Stimulated activated CD4-positive, alpha-beta T cell treated with anti-CD3 and anti-CD28 coated beads, TNF-alpha, amount 100 ng/mL, for 4 hours (primary cell): ENCODE data around the gene C1QTNF2.

ENCODE experiments used
- DNase-seq, 3 experiments: peaks; one replicate each; pipeline ENCODE4 v3.0.0-alpha.2; 2020; ENCODE audit warnings: low read depth in 3 of 3

Gene C1QTNF2

DNA sequence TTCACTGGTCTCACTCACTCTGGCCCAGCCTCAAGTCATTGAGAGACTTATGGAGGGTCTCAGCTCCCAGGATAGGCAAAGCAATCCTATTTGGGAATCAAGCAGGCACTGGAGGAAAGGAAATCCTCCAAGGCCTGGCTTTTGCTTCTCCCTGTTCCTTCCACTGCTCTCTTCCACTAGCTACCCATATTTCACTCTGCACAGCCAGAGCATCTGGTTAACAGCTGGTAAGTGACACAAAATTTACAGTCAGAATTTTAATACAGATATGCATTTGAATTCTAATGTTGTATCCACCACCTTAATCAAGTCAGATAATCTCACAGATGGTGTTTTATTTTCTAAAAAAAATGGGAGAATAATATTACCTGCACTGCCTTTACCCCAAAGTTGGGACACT is 868 bp upstream of the C1QTNF2 start:
- DNase-seq: no peak

DNA sequence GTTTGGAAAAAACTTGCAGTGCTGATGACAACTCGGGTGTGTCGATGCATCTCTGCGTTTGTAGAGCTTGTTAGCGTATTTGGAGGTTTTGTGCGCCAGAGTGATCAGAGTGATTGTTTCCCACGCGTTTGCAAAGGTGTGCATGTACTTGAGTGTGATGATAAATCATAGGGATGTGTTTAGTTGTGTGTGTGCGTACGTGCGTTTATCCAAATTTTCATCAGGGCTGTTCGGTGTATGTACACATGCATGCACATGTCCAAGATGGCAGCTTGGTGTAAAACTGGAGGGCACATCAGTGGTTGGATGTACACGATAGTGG is 248 bp upstream of the C1QTNF2 start:
- no peak for DNase-seq

DNA sequence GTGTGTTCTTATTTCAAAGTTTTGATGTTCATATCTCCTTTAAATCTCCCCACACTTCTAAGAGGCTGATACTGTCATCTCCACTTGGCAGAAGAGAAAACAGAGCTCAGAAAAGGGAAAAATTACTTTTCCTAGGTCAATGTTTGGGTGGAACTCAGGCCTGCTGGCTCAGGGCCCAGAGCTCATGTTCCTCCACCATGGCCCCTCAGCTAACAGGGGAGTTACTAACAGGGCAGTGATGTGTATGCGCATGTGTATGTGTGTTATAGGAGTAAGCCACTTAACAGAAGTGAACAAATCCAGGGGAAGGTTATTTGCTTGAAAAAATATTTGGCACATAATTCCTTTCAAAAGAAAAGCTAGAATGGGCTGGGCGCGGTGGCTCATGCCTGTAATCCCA is 2.5 kb downstream of the C1QTNF2 start:
- DNase-seq: no peak

DNA sequence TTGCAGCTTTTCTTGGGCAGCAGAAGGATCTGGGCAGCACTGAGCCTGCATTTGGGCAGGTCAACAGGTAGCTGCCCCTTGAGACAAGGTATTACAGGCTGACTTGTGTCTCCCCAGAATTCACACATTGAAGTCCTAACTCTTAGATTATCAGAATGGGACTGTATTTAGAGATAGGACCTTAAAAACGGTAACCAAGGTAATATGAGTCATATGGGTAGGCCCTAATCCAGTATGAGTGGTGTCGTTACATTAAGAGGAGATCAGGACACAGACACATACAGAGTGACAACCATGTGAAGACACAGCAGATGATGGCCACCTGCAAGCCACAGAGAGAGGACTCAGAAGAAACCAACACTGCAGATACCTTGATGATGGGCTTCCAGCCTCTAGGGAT is 3.2 kb downstream of the C1QTNF2 start:
- DNase-seq: no peak

DNA sequence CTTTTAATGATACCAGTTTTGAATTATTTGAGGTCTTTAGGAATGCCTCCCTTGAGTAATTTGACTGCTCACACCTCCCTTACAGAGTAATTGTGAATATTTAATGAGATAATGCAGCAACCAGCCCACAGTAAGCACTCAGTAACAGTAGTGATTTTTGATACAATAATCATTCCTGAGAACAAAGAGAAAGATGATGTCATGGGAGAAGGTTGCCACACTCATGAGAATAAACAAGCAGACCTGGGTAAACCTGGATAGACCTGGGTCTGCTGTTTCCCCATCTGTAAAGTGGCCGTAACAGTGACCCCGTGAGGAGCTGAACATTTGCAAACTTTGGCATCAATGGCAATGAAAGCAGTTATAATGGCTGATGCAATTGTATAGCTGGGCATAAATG is 4.2 kb downstream of the C1QTNF2 start:
- DNase-seq: no peak

DNA sequence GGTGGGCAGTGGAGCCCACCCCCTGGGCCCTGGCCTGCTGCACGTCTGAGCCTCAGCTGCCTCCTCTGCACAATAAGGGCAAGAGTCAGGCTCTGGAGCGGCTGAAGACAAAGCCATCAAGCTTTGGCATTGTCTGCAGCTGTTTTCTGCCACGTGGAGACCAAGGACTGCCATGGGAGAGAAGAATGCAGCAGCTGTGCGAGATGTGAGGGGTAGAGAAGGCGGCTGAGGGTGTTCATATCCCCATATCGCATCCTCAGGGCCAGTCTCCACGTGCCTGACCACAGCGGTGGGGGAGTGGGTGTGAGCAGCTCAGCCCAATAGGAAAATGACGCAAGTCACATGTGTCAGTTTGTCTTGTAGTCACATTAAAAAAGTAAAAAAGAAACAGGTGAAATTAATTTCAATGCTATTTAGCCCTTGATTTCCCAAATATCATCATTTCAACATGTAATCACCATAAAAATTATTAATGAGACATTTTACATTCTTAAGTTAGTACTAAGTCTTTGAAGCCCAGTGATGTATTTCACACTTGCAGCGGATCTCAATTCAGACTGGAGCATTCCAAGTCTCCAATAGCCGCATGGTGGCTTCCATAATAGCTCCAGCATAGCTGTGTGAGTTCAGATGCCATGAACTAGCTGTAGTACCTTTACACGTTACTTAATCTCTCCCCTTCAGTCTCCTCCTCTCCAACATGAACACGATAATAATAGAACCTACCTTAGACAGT is 6.6 kb downstream of the C1QTNF2 start:
- no peak for DNase-seq

DNA sequence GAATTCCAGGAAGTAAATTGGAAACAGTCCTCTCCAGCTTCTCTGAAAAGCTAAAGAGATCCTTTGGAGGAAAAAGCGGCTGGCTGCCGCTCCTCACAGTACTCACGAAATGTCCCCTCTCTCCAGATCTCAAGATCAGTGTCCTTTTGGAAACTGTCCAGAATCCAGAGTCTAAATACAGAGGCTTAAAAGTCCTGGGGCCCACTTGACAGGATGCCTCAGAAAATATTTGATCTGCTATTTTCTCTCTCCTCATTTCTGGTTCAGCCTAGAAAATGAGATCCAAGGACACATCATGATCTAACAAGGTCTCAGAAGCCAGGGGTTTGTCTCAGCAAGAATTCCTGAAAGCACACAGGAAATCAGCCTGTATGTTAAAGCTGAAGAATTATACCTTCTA is 7.2 kb downstream of the C1QTNF2 start:
- DNase-seq: no peak

DNA sequence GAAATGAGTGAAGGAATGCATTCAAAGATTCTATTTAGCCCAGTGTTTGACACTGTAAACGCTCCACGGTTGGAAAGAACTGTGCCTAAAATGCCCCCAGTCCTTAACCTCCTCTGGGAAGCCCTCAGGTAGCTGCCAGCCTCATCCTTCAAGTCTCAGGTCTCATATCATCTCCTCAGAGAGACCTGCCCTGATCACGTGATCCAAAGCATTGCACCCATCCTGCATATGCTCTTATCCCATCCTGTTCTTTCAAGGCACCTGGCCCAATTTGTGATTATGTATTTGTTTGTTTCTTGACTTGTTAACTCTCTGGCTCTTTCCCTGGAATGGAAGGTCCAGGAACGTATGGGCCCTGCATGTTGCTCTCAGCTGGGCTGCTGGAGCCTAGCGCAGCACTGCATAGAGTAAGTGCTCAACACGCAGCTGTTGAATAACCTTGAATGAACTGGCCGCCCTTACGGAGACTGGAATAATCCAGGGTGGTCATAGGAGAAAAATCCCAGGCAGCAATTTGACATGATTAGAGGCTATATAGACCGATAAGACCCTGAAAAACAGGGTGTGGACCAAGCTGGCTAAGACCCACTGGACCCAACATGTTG is 8.7 kb downstream of the C1QTNF2 start:
- DNase-seq: no peak

DNA sequence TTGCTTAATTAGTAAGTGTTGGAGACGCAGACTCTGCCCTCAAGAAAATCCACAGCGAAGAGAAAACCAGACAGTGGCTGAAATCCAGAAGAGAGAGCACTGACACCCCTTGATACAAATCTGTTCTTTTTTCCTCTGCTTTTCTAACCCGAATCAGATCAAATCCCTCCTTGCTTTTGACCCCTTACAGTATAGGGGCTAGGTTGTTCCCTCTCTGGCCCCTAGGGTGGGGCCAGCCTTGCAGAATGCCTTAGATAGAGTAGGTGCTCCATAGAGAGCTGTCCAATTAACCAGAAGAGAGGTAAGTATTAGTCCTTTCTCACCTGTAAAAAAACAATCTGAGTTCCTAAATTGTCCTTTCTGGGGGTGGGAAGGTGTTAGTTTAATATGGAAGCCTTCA is 10.1 kb downstream of the C1QTNF2 start:
- DNase-seq: no peak

DNA sequence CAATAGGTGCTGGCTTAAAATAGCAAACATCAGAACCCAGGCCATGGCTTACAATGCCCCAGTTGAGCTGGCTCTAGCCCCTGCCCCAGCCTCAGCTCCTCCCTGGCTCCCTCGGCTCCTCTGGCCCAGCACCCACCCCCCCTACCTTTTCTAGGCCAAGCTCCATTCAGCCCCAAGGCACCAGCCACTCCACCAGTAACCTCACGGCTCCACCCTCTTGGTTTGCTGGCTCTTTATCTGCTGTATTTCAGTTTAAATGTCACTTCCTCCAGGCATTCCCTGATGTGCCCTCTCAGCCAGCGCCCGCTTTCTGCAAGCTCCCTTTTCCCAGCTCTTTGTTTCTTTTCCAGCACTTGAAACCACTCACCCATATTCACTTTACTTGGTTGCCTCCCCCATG is 10.6 kb downstream of the C1QTNF2 start:
- no peak for DNase-seq

DNA sequence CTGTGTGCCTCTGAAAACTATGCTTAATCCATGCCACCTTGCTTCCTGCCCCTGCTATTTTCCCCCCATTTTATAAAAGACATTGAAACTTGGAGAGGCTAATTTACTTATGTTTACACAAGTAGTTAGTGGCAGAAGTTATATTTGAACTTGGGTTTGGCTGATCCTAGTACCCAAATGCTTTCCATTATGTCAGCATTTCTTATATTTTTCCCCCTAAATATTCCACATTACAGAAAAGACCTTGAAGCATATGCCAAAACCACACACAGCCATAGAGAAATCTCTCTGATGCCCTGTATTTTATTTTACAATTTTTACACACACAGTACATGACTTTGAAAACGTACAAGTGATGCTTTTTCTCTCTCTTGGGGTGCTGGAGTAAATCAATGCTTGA is 11.2 kb downstream of the C1QTNF2 start:
- DNase-seq: no peak

DNA sequence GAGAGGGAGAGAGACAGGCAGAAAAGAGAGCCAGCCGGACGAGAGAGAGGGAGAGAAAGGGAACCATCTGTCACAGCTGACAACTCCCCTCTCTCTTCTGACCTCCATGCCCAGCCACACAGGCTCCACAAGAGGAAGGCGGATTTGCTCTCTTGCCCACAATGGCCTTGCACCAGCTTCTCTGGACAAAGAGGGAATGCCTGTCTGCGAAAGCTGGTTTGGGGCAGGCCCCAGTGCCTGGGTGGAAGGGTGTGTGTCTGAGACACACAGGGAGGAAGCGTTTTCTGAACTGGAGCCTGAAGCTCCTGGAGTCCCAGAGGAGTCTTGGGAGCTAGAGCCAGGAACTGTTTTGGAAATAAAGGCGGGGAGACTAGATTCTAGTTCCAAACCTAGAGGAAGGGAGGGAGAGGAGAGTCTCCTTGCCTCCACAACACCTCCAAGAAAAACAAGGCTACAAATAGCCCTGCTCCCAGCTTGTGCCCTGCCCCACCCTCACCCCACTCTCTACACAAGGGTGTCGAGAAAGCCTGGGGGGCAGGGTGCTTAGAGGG is 12.5 kb downstream of the C1QTNF2 start:
- no peak for DNase-seq

DNA sequence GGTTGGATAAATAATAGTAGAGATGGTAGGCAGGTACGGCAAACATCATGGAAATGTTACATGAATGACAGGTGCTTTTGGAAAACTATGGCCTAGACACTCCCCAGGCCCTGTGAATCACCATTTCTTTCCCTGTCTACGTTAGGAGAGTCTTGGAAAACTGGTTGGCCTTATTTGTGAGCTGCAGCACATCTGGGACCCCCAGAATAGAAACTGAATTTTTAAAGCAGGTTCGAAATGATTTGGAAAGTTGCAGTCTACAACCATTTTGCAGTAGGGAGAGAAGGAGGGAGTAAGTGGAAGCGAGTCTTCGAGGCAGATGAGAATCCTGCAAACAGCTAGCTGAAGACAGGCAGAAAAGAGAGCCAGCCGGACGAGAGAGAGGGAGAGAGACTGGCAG is 13.0 kb downstream of the C1QTNF2 start:
- DNase-seq: no peak

DNA sequence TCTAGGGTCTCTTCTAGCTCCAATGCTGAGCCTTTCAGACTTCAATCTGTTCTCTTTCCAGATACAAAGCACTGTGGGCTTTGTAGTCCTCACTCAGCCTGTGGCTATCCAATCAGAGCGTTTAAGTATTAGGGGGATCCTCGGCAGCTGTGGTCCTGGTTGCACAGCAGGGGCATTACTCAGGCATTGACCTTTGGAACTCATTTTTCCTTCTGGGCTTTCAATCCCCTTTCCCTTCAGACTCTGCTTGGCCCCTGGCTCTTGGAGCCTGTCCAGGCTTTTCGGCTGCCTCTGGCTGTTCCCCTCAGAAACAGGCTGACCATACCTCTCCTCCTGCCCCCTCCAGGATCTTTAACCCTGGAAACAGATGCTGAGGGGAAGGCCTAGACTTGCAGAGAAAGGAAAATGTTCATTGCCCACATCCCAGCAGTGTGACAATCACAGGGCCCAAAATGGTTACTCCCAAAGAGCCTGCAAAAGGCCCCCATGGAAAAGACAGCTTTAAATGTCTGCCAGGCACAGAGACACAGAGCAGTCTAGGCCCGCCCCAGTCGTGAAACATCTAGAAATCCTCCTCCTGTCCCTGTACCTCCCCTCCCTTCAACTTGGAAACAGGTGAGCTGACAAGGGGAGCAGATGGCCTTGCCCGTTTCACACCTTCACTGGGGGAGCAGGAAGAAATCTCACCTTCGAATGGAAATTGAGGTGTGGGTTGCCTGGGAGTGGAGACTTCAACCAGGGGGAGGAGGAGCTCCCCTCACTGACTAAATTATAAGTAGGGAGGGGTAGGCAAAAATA is 13.7 kb downstream of the C1QTNF2 start:
- DNase-seq: no peak

DNA sequence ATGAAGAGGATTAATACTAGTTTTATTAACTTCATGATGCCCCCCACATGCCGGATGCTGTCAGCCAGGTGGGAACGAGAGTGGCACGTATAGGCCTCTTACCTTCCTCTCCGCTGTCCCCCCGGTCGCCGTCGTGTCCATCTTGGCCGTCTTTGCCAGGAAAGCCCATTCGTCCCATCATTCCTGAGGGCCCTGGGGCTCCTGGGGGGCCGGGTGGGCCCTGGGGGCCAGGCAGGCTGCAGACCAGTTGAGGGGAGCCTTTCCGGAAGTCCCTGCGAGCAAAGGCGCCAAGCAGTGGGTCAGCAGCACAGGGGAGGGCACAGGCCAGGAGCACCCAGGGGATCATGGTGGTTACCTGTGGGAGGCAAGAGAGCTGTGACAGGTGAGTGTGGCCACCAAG is 15.8 kb downstream of the C1QTNF2 start:
- DNase-seq: no peak

DNA sequence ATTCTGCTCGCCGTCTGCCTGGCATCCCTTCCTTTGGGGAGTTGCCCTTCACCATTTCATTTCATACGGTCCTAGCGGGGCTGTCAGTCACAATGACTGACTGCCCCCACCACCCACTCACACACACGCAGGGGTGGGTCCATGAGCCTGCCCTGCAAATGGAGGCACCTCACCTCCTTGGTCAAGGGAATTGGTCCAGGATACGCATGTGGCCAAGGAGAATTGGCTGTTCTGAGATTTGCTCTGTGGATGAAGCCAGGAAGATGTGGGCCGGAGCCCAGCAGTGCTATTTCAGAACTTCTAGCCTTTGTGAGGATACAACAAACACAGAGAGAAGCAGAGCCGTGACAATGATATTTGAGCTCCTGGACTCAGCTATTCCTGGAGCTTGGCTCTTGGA is 17.0 kb downstream of the C1QTNF2 start:
- DNase-seq: no peak

DNA sequence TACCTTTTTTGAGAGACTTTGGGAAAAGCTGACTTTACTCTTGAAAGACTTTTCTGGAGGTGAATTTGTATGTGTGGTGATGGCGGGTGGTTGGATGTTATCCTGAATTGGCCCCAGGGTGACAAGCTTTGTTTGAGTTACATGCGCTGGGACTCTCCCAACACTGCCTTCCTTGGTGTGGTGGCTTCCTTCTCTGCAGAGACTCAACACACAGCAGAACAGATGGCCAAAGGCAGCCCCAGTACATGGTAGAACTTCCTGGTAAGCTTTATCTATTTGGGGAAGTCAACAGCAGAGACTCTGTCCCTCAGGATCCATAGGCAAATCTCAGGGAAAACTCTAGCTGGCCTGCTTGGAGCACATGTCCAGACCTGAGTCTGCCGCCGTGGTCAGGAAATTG is 18.1 kb downstream of the C1QTNF2 start:
- DNase-seq: no peak

DNA sequence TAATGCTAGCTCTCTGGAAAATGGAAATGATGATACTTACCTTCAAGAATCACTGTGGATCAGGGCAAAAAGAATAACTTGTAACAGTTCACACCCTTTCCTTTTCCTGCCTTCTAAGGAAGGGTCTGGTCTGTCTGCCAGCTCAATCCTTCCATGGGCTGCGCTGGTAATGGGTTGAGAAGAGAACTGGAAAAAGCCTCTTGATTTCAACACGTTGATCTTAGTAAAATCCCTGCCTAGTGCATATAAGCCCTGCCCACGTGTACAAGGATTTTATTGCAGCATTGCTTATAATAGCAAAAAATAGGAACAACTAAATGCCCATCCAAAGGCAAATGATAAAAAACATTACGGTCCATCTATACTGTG is 20.5 kb downstream of the C1QTNF2 start:
- no peak for DNase-seq

DNA sequence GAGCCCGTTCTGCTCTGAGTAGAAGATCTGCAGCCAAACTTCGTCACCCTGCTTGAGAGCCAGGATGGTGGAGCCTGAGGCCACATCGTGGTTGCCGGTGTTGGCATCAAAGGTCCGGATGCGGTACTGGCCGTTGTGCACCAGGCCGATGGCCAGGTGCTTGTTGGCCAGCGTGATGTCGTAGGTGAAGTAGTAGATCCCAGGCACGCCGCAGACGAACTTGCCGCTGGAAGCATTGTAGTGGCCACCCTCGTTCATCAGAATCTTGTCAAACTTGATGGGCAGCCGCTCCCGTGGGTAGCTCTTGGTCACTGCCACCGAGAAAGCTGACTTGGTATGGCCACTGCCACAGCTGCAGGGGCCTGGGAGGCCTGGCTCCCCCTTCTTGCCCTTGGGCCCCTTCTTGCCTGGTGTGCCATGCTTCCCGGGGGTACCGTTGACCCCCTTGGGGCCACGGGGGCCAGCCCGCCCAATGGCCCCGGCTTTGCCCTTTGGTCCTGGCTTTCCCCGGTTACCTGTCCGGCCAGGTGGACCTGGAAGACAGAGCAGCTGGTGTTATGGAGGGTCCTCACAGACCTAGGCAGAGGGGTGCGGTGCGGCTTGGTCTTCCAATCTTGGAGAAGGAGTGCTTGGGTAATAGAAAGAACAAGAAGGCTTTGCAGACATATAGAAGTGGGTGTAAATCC is 21.0 kb downstream of the C1QTNF2 start:
- no peak for DNase-seq

DNA sequence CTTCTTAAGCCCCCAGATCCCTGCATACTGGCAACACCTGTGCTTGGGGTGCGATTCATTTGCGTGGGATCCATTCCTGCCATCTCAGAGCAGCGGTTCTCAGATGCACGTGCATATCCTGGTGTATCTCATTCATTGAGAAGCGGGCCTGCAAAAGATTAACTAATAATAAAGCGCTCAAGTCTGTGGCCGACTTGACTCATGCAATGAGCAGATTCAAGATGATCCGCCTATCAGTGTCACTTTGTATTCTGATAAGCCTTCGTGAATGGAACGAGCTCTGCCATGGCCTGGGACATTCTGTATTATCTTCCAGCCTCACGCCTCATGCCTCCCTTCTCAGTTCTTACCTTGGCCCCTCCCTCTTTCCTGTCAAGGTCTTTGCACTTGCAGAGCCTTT is 22.3 kb downstream of the C1QTNF2 start:
- DNase-seq: no peak

DNA sequence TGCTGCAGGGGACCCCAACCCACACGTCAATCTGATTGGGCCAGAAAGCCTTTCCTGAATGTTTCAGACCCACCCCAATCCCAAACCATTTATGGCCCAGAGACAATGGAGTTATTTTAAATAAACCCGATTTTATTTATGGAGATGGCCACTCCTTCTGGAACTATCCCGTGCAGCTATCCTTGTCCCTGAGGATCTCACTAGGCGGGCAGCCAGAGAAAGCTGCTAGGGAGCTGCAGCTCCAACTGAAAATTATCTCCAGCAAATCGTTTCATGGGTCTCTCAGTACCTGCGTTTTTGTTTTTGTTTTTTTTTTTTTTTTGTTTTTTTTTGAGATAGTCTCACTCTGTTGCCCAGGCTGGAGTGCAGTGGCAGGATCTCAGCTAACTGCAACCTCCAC is 23.0 kb downstream of the C1QTNF2 start:
- no peak for DNase-seq

DNA sequence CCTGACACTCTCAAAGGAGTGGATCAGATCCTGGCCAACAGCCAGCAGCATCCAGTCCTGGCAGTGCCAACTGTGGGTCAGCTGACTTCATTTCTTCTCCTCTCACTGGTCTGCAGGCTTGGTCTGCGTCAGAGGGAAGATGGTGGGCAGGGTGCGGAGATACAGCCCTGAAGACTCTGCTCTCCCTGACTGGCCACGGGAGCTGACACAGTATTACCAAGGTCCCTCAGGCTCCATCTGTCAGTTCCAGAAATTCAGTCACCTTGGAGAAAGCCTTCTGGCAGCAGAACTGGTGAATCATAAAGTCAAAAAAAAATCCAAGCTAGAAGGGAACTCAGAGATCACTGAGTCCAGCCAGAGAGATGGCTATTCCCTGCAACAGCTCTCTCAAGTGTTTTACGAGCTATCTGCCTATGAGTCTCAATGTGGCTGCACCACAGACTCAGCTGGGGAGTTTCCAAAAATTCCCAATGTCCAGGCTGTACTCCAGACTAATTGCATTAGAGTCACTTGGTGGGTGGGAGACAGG is 27.9 kb downstream of the C1QTNF2 start:
- no peak for DNase-seq
